Erythroblast (primary cell): ENCODE measurements around the gene NPHP4.

Source experiments
- DNase-seq, 2 experiments: peaks; one replicate each; lab custom pipeline; 2025; lab: John Stamatoyannopoulos, UW
- GATA1 ChIP-seq: IDR thresholded peaks from 2 replicates; pipeline ENCODE4 v1.6.1; 2011; ENCODE audit warnings: low read depth, mild to moderate bottlenecking, control low read depth, low read length, moderate library complexity
- POLR2A ChIP-seq: IDR thresholded peaks from 2 replicates; pipeline ENCODE4 v1.6.1; 2011; ENCODE audit warnings: mild to moderate bottlenecking, low read length

The NPHP4 gene

DNA sequence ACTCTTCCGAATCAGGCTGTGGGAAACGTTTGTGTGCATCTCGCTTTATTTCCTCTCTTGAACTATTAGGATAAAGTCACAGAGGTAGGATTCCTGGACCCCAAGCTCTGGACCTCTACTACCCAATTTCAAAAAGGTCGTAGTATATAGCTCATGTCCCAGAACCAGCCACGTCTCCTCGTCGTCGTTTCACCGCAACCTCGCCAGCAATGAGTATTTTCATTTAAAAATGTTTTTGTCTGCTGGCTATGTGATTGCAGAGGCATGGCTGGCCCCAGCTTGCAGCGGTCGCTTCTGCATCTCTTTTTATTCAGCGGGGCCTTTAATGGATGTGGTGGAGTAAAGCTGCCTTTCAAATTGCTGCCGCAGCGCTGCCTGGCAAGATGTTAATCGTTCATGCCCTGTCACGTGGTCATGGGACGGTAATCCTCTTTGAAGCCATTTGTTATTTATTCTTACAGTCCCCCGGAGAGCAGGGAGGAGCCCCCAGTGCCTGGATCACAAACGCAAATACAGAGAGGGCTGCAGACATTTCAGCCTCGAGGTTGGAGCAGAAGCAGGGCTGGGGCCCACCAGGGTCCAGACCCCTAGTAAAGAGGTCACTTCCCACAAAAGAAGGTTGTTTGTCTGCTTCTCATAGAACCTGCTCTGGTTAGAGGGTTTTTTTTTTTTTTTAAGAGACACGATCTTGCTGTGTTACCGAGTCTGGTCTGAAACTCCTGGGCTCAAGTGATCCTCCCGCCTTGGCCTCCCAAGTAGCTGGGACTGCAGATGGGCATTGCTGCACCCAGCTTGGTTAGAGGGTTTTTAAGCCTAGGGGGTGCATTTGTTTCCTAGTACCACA lies 11.6 kb upstream of the NPHP4 start:
- no peak for DNase-seq
- no peak for TF ChIP-seq POLR2A

DNA sequence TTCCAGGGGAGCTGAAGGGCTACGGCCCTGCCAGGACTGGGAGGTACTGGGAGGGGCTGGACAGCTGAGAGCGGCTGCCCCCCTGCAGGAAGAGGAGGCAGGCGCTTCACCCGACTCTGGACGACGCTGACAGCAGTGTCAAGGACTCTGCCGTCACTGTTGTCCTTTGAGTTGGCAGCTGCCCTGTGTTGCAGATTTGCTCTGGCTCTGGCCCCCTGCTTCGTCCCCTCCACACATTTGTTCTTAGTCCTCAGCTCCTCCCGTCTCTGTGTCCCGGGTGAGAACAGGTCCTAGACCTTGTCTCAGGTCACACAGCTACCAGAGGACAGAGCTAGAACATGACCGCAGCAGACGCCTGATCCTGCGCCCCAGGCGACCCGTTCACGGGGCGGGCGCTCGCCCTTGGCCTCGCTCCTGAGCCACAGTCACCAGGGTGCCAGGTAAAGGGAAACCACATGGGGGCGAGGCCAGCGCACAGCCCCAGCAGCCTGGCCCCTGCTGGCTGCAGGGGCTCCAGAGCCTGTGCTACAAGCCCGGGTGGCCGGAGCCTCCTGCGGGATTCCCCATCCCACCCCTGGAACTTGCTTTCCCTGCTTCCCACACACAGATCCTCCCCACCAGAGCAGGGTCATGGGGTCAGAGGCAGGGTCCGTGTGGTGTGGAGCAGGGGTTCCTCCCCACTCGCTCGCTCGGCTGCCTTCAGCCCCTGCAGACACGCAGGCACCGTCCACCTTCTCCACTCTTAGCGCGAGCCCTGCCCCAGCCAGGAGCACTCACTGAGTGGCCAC lies 10.7 kb upstream of the NPHP4 start:
- TF ChIP-seq POLR2A (no peak), GATA1 (no peak)

DNA sequence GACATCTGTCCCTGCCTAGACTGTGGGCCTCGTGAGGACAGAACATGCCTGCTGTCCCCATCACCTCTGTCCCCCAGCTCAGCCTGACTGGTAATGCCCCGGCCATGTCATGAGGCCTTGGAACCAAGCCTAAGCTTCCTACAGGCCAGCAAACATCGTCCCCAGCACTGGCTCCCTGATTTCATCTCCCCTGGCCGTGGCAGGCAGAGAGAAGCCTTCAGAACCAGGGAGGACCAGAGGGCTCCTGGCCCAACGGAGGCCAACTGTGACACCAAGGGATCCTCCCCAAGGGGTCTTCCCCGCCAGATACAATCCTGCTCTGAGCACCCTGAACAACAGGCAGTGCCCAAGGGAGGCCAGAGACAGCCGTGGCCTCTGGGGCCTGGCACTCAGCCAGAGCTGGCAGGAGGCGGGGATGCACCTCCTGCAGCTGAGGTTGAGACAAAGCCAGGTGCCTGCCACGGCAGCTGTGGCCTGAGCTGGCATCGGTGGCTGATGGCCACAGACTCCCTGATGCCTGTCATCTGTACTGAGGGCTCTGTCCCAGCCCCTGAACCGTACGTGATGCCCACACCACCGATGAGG lies 9.9 kb upstream of the NPHP4 start:
- TF ChIP-seq POLR2A: no peak
- TF ChIP-seq GATA1: no peak
- DNase-seq: no peak

More for the DNA sequence above, 10.7 kb upstream of the NPHP4 start:
- no peak for DNase-seq

DNA sequence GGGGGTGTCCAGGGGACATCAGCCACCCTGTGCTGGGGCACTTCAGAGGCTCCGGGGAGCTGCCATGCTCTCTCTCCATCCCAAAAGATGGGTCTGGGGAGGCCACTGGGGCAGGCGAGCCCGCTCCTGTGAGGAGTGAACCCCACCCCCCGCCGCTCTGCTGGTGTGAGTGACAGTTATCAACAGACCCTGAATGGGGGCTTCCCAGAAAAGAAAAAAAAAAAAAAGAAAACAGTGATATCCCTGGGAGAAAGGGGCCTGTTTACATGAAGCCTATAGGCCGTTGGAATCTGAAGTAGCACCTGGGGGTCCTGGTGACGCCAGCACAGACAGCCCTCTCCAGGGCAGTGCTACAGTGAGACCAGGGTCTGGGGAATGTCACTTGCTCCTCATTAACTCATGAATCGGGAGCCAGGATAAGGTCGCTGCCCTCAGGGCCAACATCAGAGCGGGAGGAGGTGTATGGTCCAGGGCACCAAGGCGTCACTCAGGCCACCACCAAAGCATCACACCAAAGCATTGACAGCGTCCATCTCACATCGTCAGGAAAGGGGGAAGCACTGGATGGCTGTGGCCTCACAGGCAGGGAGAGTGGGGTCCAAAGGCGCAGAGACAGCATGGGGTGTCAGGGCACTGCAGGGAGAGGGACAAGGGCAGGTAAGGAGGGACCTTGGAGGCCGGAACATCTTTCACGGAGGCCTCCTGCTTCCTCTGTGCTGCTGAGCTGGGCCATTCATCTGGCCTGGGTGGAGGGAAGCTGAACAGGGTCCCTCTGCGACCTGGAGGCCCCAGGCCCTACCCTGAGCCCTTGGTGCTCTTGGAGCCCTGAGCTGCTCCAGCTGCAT lies 8.4 kb upstream of the NPHP4 start:
- no peak for DNase-seq
- TF ChIP-seq GATA1 (no peak), POLR2A (no peak)

DNA sequence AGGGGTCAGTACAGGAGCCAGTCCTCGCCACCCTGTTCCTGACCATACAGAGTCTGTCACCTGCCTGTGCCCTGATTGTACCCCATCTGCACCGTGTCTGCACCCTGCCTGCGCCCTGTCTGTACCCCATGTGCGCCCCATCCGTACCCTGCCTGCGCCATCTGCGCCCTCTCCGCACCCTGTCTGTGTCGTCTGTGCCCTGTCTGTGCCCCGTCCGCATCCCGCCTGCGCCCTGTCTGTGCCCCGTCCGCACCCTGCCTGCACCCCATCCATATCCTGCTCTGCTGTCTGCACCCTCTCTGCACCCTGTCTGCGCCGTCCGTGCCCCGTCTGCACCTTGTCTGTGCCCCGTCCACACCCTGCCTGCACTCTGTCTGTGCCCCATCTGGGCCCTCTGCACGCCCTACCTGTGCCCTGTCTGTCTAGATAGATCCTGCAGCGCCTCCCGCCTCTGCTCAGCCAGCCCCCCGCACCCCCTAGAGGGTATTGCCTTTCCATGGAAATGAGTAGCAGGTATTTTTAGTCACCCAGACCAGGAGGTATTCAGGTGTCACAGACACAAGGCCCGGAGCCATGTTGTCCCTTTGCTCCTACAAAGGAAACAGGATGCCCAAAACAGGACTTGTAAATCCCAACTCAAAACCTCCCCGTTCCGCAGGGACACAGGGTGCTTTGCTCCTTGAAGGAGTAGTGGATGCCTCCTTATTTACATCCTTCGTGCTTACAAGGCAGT lies 7.7 kb upstream of the NPHP4 start:
- TF ChIP-seq POLR2A: no peak
- no peak for TF ChIP-seq GATA1
- DNase-seq: no peak

DNA sequence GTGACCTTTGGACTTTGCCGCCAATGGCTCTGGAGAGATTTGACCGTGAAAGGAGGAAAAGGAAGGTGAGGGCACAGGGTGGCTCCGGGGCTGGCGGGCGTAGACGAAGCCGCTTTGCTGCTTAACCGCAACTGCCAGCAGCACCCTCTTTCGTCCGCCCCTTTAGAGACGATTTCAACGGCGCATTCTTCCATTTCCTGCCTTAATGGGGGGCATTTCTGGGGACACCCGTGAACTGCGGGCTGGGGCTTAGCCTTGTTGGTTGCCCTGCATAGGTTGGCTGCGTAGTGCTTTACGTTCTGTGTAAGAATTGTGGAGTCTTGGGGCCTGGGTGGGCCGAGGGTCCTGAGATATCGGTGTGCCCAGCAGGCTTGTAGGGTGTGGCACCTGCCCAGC lies 6.7 kb upstream of the NPHP4 start:
- DNase-seq: no peak
- TF ChIP-seq POLR2A (no peak), GATA1 (no peak)

DNA sequence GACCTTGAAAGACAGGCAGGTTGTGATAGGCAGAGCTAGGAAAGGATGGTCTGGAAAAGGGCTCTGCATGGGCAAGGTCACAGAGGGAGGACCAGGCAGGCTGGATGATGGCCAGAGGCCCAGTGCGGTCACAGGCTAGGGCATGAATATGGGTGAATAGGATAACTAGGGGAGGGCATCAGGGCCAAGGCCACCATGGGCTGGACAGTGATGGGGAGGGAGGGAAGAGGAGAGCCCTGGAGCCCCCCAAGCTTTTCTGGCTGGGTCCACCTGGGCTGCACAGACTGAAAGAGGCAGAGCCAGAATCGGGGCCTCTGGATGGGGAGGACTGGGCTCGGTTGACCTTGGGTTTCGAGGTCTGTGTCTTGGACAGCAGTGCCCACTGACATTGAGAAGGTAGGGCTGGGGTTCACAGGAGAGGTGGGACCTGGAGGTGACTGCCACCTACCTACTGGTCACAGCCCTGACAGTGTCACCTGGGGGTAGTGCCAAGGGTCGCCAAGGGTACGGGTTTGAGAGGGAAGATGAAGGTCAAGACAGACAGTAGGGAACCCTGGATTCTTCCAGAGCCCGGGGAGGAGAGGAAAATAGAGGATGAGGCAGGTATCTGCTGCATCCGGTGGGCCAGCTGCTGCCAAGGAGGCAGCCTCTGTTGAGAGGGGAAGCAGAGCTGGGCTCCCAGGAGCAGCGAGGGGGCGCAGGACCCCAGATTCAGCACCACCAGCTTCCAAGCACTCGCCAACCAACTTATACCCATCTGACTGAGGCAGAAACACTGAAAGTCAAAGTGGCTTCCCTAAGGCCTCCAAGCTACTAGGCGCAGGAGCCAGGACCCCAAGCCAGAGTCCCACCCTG lies 6.1 kb upstream of the NPHP4 start:
- TF ChIP-seq GATA1 (no peak), POLR2A (no peak)
- DNase-seq: no peak

DNA sequence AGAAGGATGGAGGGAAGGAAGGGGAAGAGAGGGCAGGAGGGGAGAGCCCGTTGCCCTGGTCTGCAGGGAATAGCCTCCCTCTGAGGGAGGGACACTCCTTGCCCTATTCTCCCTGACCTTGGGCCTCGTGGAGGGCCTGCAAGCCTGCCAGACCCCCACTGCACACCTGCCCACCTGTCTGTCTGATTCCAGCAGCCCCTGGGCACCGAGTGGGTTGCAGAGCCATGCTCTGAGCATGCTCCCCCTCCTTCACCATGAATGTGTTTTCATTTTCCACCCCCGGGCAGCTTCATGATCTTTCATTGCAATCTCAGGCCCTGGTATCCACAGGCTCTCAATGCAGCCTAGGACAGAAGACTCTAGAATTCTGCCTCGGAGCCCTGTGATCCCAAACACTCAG lies 5.1 kb upstream of the NPHP4 start:
- no peak for TF ChIP-seq GATA1
- TF ChIP-seq POLR2A: no peak
- DNase-seq: no peak

DNA sequence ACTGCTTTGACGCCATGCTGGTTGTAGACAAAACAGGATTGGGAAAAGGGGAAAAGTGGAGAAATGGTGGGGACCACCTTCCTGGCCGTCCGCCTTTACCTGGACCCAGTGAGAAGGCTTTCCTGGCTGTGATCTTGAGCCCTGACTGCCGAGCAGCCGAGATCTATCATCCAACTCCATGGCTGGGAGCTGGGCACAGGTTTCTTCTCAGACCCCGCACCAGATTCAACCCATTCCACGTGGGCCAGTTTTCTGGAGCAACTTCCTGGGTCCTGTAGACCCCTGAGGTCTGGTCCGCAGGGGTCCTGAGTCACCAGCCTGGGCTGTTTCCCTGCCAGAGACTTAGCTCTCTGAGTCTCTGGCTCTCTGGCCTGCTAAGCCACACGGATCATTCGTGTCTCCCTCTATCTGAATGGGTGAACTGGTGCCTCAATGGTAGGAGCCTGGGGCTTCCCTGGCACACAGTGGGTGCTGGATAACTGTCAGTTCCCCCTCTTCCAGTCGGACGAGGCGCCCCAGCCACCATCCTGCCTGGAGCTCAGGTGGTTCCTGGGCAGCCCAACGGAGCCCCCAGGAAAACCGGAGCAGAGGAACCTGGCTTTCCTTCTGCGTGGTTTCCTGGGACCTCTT lies 4.5 kb upstream of the NPHP4 start:
- DNase-seq: no peak
- no peak for TF ChIP-seq POLR2A
- no peak for TF ChIP-seq GATA1

DNA sequence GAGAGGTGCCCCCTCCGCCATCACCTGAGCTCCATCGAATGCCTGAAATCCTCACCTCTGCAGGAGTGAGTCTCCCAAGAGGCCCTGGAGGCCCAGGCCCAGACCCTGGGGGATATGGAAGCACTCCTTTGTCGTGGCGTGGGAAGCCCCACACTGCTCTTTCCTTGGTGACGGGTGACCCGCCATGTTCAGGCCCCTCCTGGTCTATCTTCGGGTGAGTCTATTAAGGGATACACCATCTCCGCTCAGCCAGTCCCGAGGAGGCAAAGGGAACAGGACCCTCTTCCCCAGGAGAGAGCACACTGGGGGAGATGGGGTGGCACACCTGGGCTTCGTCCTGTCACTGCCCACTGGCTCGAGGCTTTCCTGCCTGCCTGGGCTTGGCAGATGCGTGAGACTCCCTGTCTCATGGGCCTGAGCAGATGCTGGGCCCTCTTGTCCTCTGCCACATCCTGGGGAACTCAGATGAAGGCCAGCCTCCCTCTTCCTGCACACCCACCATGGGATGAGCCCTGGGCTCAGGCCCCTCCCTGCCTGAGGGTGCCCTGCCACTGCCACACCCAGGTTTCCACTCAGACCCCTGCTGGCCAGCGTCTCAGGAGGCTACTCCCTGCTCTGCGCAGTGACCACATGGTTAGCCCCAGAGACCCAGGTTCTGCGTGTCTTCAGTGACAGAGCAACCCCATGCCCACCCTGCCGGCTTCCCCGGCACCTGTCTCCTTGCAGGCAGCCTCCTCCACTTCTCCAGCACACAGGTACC lies 3.8 kb upstream of the NPHP4 start:
- TF ChIP-seq POLR2A (no peak), GATA1 (no peak)
- no peak for DNase-seq
